Measurements from ENCODE around the gene CEMIP. TPM values are rescaled to one million over a fixed set of nuclear protein-coding genes. Genes with fewer than 3 reads are reported as not detected.

The CEMIP gene
- total and polyA plus RNA-seq, 2 experiments from 2014 or later, result 0.27 to 2.1 TPM

GRCh38 chr15:80766275-80766674, 12.9 kb upstream of the CEMIP start (continued):
- no peak for TF ChIP-seq ZNF462 (CRISPR knock-in tag; IDR thresholded peaks at IDR 0.05)
- no peak for TF ChIP-seq STAT1 (IDR thresholded peaks at IDR 0.05; ENCODE audit: unreplicated experiment)
- no peak for TF ChIP-seq EZH2phosphoT487 (IDR thresholded peaks at IDR 0.05; ENCODE audit: unreplicated experiment)
- TF ChIP-seq EZH2 (IDR thresholded peaks at IDR 0.05; ENCODE audit: low read depth, unreplicated experiment), result no peak
- no peak for TF ChIP-seq POLR2AphosphoS5 (IDR thresholded peaks at IDR 0.05; ENCODE audit: low read depth)
- no peak for TF ChIP-seq JUNB (IDR thresholded peaks at IDR 0.05; ENCODE audit: unreplicated experiment)
- no peak for TF ChIP-seq ZNF331 (CRISPR knock-in tag; IDR thresholded peaks at IDR 0.05; ENCODE audit: low read depth)
- TF ChIP-seq ETS1 (IDR thresholded peaks at IDR 0.05), result no peak
- no peak for TF ChIP-seq NANOG (IDR thresholded peaks at IDR 0.05; ENCODE audit: borderline replicate concordance)
- TF ChIP-seq, protein P1, sequence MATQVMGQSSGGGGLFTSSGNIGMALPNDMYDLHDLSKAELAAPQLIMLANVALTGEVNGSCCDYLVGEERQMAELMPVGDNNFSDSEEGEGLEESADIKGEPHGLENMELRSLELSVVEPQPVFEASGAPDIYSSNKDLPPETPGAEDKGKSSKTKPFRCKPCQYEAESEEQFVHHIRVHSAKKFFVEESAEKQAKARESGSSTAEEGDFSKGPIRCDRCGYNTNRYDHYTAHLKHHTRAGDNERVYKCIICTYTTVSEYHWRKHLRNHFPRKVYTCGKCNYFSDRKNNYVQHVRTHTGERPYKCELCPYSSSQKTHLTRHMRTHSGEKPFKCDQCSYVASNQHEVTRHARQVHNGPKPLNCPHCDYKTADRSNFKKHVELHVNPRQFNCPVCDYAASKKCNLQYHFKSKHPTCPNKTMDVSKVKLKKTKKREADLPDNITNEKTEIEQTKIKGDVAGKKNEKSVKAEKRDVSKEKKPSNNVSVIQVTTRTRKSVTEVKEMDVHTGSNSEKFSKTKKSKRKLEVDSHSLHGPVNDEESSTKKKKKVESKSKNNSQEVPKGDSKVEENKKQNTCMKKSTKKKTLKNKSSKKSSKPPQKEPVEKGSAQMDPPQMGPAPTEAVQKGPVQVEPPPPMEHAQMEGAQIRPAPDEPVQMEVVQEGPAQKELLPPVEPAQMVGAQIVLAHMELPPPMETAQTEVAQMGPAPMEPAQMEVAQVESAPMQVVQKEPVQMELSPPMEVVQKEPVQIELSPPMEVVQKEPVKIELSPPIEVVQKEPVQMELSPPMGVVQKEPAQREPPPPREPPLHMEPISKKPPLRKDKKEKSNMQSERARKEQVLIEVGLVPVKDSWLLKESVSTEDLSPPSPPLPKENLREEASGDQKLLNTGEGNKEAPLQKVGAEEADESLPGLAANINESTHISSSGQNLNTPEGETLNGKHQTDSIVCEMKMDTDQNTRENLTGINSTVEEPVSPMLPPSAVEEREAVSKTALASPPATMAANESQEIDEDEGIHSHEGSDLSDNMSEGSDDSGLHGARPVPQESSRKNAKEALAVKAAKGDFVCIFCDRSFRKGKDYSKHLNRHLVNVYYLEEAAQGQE (IDR thresholded peaks at IDR 0.05; ENCODE audit: unreplicated experiment), result no peak
